GM12892 (cell line): ENCODE measurements around the gene CAVIN2.

Experiments
- POLR2A ChIP-seq: IDR thresholded peaks from 2 replicates; pipeline ENCODE4 v1.6.1; 2011; ENCODE audit warnings: low read depth, low read length, control low read depth
- POLR2AphosphoS5 ChIP-seq: IDR thresholded peaks from 2 replicates; pipeline ENCODE4 v1.6.1; 2011; ENCODE audit warnings: low read depth, low read length, control low read depth
- TAF1 ChIP-seq: IDR thresholded peaks from 2 replicates; pipeline ENCODE4 v1.6.1; 2011; ENCODE audit warnings: low read depth, mild to moderate bottlenecking, control low read depth, low read length, borderline replicate concordance

- TF ChIP-seq POLR2A (no peak), TAF1 (no peak), POLR2AphosphoS5 (no peak)
Observed at GRCh38 chr2:191856111-191856876, 9.4 kb upstream of the CAVIN2 start.
